Fibroblast of skin of scalp (primary cell): Measurements from ENCODE around the gene DCHS2.

Source experiments
- DNase-seq: peaks from one replicate; pipeline ENCODE4 v3.0.0-alpha.2; 2013

Gene DCHS2

DNA sequence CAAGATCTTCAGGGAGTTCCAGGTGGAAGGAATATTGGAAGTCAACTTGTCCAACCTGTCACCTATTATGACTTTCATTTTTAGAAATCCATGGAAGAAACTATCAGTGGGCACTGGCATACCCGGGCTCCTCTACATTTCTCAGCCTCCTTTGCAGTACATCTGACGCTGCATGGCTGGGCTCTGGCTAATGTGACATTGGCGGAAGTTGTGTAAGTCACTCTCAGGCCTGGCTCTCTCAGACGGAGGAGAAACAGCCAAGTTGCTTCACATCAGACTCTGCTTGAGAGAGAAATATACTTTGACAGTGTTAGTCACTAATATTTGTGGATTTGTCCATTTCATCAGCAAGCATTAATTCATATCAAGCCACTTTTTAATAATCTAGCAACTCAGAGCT lies 4.5 kb downstream of the DCHS2 start:
- no peak for DNase-seq

DNA sequence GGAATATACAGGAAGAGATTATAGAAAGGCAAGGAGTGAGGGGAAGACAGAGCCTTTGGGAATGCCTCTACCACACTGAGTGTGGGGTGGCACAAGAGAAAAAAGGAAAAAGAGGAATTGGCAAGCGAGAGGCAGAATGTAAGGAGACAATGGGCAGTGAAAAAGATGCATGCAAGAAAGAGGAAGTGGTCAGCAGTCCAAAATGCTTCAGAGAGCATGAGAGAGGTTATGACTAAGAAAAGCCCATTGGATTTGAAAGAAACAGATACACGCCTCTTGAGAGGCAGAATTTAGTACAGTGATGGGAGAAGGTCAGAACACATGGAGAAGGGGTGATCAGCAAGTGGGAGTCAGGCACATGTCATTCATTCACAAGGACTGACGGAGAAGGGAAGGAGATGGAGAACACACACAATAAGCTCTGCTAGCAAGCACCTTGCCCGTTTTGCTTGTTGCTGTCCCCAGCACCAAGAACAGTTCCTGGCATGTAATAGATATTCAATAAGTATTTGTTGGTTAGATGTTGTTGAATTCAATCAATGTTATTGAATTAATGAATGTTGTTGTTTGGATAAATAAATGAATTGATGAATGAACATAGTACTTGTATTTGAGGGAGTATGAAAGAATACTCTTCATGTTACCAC lies 6.3 kb downstream of the DCHS2 start:
- DNase-seq, result no peak

DNA sequence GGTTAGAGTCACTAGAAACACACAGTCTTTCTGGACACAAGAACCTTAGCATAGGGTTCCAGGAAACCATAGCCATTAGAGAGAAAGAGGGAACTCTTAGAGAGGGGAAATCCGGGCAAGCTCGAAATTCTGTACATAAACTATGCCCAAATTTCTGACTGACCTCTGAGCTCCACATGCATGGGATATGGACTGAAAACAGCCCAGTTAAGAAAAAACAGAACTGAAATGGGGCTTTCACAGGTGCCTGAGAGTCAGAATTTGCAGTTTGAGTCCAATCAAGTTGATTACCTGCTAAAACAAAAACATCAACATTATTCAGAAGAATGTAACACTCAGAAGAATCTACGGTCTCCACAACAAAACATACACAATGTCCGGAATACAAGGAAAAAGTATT lies 13.1 kb downstream of the DCHS2 start:
- no peak for DNase-seq

DNA sequence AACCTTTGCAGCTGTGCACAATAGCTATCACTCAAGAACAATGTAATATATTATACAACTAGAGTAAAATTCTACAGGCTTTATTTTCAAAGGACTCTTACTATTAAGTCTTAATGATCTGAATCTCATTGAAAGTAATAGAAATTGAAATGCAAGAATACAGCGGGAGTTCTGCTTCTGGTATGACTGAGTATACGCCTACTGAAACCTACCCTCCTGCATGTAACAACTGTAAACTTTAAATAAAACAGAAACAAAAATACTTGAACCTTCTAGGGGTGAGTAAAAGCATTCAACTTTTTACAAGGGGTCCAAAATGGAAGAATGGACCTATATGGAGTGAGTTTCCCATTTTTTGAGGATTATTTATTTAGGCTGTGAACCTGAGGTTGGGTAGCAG lies 13.5 kb downstream of the DCHS2 start:
- no peak for DNase-seq

DNA sequence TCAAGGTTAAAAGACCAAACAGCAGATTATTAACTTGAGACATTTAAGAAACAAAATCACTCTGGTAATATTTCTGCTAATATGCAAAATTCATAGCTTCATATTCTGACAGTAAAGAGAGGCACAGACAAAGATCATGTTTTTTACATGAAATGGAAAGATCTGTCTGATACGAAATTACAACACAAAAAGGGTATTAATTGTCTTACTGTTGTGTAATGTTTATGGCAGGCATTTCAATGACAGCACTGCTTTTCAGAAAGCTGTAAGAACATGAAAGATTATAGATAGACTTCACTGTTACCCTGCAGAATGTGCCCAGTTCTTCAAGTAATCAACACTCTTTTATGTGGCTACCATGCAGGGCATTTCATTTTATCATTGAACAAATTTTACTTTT lies 15.4 kb downstream of the DCHS2 start:
- DNase-seq, result no peak

DNA sequence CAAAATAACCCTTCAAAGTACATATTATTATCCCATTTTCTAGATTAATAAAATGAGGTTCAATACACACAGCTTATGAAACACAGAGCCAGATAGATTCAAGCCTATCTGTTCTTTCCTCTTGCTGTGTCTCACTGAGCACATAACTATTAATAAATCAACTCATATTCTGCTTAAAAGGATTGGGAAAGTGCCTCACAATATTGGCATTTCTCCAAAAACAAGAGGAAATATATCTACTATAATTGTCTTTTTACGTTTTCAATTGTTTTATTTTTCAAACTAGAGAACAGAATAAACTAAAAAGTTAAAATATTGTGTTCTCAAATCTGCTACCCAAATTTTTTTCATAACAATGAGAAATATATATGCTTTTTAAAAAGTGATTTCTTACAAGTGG lies 15.8 kb downstream of the DCHS2 start:
- no peak for DNase-seq

DNA sequence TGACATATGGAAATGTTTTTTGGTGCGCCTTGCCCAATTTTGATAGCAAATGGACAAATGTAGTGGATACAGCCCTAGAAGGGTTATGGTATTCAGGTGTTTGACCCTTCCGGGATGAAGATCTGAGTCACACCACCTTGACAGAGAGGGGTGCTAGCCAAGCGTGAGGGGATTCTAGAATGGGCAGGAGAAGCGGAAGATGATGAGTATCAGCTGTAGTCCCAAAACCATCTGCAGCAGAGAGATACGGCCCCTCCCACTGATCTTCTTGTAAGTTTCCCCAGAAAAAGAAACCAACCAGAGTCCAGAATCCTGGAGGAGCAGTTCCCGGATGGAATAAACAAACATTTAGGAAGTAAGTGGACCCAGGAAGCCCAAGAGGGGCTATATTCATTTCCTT lies 18.1 kb downstream of the DCHS2 start:
- no peak for DNase-seq

DNA sequence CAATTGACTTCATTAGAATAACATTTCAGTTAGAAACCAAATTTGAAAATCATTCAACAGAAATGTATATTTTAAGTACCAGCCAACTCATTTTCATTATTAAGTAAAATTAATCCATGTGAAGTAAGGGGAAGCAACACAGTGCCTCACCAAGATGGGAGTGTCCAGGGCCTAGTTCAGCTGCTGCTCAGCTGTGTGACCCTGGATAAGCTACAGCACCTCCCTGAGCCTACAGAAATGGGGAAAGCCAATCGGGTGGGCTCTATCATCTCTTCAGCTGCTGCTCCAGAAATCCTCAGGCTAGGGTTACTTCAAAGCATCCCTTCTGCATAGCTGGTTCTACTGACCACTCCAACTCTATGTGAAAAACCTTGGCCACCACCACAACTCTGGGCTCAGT lies 18.7 kb downstream of the DCHS2 start:
- DNase-seq, result no peak

DNA sequence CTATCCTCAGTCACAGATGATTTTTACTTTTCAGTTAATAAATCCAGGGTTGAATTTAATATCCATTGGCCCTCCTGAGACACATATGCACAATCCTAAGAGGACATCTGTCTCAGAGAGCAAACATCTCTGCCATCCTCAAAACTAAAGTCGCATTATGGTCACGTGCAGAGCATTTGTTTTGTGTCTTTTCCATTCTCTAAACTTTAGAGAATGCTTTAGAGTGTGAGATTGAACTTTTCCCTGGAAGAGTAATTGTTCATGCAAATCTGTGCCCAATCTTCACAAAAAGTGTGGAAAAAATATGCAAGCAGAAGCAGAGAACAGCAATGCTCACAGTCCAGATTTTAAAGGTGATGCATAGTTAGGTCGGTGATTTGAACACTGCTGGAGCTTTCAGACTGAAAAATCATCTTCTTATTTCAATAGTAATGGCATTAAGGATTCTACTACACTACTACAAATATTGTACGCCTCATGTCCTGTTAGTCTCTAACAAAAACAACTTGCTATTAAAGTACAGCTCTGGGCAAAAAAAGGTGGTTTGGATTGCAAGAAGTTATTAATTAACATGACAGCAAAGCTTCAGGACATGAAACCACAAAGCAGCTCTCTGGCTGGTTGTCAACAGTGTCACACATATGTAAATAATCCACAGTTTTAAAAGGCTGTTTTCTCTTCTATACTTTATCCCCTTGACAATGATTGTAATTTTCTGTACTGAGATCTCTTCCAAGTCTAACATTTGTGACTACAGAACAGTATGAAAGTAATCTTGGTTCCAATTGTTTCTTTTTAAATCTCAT lies 19.9 kb downstream of the DCHS2 start:
- no peak for DNase-seq

DNA sequence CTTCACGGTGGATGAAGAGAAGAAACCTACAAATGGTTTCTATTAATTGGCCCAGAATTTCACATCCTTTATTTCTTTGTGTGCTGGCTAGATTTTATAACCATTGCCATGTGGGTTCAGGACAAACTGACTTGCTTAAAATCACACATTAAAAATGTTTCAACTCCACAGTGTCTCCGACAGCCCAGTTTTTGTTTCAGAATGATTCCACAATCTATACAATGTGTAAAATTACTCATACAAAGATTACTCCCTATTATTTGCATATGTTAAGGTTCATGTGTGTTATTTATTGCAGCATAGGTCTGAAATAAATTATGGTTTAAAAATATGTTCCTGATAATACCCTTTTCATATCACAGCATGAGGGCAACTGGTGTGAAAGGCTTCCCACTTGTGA lies 20.6 kb downstream of the DCHS2 start:
- DNase-seq, result no peak

DNA sequence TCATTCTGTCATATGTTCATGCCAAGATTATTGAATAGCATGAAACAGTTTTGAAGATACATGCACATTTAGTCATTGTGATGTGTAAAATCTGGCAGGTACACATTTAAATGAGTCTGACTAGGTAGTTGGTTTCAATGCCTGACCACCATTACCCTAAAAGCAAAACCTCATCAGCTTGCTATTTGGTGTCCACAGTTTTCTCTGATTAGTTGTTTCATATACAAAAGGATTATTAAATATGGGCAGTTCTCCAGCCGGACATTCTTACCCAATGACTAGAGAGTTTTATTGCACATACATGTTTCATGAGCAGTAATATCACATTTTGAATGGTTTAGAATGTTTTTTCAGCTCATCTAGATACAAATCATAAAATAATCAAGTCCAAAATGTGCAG lies 23.7 kb downstream of the DCHS2 start:
- peak; percentile 19 for DNase-seq

DNA sequence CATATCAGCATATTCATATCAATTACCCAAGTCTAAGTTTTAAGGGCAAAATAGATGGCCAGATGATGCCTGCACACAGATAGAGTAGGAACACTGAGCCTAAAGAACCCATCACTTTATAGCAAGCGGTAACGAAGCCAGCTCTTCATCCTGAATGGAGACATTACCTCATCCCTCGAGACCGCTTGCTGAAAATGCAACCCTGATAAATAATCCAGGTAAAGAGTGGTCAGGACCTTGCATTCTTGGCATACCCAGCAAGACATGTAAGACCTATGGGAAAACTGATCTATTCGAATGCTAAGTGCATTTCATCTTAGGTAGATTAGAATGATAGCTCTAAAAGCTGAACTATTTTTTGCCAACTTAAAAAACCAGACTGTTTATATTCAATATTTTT lies 25.3 kb downstream of the DCHS2 start:
- no peak for DNase-seq

DNA sequence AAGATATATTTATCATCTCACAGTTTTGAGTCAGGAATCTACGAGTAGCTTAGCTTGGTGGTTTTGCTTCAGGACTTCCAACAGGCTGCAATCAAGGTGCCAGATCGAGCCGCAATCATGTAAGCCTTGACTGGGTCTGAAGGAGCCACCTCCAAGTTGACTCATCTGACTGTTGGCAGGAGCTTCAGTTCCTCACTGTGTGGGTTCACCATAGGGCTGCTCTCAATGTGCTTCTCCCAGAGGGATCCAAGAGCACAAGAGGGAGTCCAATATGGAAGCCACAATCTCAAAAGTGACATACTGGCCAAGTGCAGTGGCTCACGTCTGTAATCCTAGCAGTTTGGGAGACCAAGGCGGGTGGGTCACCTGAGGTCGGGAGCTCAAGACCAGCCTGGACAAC lies 26.5 kb downstream of the DCHS2 start:
- peak; percentile 7 for DNase-seq

DNA sequence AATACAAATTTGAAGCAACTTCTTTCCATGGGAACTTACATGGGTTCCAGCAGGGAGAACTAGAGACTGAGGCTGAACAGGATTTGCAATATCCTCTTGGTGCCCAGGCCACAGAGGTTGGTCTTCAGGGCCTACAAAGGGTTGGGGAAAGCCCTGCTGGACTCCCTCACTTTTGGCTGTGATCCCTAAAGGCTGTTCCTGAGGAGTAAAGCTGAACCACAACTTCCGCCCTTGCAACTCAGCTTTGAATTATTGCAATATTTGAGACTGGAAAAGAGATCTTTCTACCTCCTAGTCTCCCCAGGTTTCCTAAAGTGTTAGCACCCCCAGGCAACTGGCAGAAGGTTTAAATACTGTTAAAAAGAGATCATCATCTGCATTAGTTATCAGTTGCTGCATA lies 26.9 kb downstream of the DCHS2 start:
- no peak for DNase-seq

DNA sequence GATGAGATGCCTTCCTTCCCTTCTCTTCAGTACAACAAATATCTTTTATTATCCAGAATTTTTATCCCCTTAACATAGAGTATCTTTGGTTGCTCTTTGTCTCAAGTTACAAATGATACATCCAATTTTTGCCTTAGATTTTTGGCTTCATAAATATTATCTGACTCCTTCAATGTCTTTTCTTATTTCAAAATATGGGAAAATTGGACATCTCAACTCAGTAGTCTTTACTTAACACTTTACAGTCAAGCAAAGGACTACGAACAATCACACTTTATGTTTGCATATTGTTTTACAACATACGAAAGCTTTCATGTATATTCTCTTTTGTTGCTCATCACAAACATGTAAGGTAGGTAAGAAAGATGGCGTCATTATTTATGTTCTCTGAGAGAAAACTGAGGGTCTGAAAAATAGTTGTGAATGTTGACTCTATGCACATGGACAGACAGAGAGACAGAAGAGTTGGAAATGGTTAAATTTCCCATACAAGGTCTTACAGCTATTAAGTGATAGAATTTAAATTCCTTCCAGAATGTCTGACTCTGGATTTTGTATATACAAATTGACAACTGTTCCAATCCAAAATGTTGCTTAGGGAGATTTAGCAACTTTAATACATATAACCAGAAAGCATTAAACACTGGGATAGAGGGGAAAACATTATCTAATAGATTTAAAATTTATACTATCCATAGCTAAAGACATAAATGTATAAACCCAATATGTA lies 29.4 kb downstream of the DCHS2 start:
- no peak for DNase-seq

DNA sequence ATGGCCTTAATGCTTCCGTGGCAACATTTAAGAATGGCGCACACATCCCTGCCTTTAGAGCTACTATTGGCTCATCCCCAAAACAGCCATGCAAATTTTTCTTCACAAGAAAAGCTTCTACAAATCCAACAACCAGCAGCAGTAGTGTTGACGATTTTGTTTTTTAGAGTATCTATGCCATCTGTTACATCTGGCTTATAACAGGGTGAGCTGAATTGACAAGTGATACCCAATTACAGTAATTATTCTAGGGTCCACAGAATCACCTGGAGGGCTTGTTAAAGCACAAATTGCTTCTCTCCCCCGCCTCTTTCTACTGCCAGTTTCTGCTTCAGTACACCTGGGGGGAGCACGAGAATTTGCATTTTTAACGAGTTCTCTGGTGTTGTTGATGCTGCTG lies 34.1 kb downstream of the DCHS2 start:
- no peak for DNase-seq

DNA sequence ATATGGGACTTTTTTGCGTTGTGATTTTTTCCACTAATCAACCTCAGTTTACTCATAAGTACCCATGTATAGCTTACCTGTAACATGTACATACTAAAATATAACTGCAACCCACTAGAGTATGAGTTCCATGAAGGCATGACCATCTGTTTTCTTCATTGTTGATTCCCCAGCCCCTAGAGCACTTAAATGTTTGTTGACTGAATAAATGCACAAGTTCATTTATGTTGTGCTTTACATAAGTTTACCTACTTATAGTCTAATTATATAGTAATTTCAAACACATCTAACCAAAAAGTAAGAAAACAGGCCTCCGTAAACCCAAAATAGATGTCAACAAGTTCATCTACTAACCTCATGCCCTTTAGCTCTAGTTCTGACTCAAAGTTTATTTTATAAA lies 34.7 kb downstream of the DCHS2 start:
- DNase-seq, result no peak

DNA sequence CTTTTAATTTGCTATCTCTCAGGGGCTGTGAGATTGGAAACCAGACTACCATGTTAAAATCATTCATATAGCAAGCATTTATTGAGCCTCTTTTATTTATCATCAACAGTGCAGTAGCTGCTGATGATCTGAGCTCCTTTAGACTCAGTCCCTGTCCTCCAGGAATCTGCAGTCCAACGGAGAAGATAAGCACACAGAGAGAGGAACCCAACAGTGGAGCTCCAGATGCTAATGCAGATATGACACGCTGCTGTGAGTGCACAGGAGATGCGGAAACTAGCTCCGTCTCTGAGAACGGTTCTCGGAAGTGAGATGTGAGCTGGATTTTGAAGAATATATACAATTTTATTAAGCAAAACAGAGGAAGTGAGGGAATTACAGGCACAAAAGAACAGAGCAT lies 35.4 kb downstream of the DCHS2 start:
- no peak for DNase-seq

DNA sequence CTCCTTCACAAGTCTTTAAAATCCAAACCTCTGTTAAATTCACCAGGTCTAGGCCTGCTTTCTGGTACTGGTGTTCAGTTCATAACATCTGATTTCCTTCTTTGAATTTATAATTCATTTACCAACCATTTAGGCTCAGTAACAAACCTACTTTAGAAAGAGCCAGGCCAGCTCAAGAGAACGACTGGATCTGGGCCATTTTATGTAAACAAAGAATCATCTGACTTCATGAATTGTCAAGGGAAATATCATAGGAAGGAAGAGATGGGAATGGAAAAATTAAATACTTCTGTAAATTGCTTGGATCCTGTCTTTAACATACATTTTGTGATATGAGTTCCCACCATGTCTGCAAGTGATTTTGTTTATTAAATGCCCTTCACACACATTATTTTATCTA lies 36.5 kb downstream of the DCHS2 start:
- DNase-seq, result no peak

DNA sequence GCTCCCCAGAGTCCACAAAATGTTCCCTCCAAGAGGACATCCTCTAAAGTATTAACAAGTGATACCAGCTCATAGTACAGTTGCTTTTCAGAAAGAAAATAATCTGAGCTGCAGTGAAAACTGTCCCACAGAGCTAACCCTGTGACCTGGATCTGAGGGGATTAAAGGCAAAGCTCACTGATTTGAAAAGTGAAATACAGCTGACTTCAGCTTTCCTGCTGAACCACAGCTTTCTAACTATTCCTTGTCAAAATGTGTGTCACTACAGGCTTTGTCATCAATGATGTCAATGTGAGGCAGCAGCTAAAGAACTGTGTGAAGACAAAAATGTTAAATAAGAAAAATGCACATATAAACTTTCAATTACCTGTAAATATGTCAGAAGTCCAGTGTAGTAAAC lies 36.9 kb downstream of the DCHS2 start:
- no peak for DNase-seq

DNA sequence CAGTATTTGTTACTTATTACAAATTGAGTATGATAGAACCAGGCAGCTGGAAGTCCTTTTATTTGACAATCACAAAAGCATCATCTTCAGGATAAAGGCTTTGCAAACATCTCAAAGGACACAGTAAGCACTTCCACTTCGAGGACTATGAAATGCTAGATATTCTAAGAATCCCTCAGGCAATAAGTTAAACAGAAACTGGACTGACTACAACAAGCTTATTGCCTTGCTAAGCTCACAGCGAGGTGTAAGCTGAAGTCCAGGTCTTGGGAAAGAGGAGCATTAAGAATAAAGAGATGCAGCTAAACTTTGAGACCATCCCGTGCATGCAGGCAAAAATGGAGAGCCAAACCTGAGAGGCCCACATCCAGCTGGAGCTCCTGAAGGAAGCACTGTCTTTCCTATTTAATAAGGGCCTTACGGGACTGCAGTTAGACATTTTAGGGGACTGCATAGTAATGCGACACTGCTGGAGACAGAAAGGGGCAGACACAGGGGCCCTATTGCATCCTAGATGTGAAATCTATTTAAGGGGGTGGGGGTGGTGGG lies 38.7 kb downstream of the DCHS2 start:
- DNase-seq, result no peak

DNA sequence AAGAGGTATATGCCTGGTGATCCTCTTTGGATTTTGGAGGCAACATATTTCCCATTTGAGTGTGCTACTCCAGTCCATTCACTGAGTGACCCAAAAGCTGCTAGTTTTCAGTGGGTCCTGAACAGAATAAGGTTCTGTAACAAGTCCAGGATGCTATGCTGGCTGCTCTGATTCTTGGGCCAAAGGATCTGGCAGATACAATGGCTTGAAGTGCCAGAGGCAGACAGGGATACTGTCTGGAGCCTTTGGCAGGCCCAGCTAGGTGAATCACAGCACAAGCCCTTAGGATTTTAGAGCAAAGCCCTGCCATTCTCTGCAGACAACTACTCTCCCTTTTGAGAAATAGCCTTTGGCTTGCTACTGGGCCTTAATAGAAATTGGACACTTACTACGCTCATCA lies 40.6 kb downstream of the DCHS2 start:
- no peak for DNase-seq

DNA sequence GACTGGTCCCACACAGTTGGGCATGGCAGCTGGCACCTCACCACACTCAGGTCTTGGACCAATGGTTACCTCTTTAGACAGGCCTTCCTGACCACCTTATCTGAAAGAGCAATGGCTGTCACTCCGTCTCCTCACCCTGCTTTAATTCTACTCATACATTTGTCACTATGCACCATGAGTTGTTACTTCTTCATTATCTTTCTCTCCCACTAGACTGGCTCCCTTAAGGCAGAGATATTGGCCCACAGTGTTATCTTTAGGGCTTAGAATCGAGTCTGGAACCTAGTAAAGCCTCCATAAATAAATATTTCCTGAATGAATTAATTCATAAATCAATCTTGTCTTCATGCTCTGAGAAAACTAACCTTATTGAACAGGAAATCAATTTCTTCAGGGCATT lies 46.6 kb downstream of the DCHS2 start:
- no peak for DNase-seq

DNA sequence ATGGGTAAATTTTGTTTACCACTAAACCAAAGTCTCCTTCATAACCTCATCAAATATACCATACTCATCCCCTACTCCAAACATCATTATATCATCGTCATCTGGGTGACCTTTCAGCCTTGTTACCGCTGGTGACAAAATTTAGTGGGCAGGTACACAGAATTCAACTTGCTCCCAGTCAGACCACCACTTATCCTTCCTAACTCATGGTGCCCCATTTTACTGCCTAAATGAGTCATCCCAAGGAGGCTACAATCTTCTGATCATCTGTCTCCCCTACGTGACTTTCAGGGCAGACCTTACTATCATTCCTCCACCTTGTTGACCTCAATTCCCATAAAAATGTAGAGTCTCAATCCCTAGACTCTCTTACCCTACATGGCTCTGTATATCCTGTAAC lies 49.6 kb downstream of the DCHS2 start:
- no peak for DNase-seq
